SK-N-SH treated with all-trans-retinoic acid at 6 μM for 48 hours (cell line): ENCODE measurements around the gene SUN2.

ENCODE experiments used
- GLIS3 ChIP-seq: fragments of 250-450 bp; sonication (Bioruptor Pico); IDR thresholded peaks from 2 replicates; pipeline ENCODE4 v1.5.0; 2020; ENCODE audit warnings: mild to moderate bottlenecking, moderate library complexity
- ISL1 ChIP-seq: fragments of 250-450 bp; sonication (Bioruptor Pico); IDR thresholded peaks from 2 replicates; pipeline ENCODE4 v2.1.2; 2022; ENCODE audit warnings: mild to moderate bottlenecking, moderate library complexity
- PPARA ChIP-seq: fragments of 250-450 bp; sonication (Bioruptor Pico); IDR thresholded peaks from 2 replicates; pipeline ENCODE4 v1.5.0; 2020; ENCODE audit warnings: mild to moderate bottlenecking, borderline replicate concordance
- ZC3H10 ChIP-seq: fragments of 250-450 bp; sonication (Bioruptor Pico); IDR thresholded peaks from 2 replicates; pipeline ENCODE4 v1.5.1; 2021; ENCODE audit warnings: mild to moderate bottlenecking, moderate library complexity
- ZFP3 ChIP-seq: fragments of 250-450 bp; sonication (Bioruptor Pico); IDR thresholded peaks from 2 replicates; pipeline ENCODE4 v1.5.0; 2020; ENCODE audit warnings: mild to moderate bottlenecking, moderate library complexity
- ZFP30 ChIP-seq: fragments of 450-650 bp; formaldehyde crosslinking; IDR thresholded peaks from 2 replicates; pipeline ENCODE4 v1.5.0; 2022; ENCODE audit warnings: mild to moderate bottlenecking, moderate library complexity
- TF ChIP-seq, protein P1 (sequence below): fragments of 250-450 bp; sonication (Bioruptor Pico); IDR thresholded peaks from 2 replicates; pipeline ENCODE4 v1.8.0; 2020; ENCODE audit warnings: mild to moderate bottlenecking, moderate library complexity, borderline replicate concordance
- TF ChIP-seq, protein P2 (sequence below): fragments of 250-450 bp; sonication (Bioruptor Pico); IDR thresholded peaks from 2 replicates; pipeline ENCODE4 v1.5.0; 2020; ENCODE audit warnings: mild to moderate bottlenecking, moderate library complexity

DNA sequence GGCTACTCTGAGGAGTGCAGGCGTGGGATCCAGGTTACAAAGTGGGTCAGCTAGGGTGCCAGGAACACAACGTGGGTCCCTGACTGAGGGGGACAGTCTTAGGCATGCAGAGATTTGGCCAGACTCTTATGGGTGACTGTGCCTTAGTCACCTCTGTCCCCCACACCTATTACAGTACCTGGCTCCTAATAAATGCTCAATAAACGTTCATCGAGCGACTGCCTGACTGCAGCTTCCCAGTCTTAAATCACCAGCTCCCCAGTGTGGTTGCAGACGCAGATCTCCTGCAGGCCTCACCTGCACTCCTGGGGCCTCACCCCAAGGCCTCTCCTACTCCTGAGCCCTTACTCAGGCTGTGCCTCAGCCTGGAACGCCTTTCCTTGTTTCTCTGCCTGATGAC, 3.2 kb upstream of the SUN2 start:
- TF ChIP-seq ISL1 (CRISPR knock-in tag) (no peak), PPARA (CRISPR knock-in tag) (no peak), ZC3H10 (CRISPR knock-in tag) (no peak), ZFP3 (CRISPR knock-in tag) (no peak), ZFP30 (CRISPR knock-in tag) (no peak), GLIS3 (CRISPR knock-in tag) (no peak)
- TF ChIP-seq, protein P1, sequence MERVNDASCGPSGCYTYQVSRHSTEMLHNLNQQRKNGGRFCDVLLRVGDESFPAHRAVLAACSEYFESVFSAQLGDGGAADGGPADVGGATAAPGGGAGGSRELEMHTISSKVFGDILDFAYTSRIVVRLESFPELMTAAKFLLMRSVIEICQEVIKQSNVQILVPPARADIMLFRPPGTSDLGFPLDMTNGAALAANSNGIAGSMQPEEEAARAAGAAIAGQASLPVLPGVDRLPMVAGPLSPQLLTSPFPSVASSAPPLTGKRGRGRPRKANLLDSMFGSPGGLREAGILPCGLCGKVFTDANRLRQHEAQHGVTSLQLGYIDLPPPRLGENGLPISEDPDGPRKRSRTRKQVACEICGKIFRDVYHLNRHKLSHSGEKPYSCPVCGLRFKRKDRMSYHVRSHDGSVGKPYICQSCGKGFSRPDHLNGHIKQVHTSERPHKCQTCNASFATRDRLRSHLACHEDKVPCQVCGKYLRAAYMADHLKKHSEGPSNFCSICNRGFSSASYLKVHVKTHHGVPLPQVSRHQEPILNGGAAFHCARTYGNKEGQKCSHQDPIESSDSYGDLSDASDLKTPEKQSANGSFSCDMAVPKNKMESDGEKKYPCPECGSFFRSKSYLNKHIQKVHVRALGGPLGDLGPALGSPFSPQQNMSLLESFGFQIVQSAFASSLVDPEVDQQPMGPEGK (CRISPR knock-in tag): no peak
- TF ChIP-seq, protein P2, sequence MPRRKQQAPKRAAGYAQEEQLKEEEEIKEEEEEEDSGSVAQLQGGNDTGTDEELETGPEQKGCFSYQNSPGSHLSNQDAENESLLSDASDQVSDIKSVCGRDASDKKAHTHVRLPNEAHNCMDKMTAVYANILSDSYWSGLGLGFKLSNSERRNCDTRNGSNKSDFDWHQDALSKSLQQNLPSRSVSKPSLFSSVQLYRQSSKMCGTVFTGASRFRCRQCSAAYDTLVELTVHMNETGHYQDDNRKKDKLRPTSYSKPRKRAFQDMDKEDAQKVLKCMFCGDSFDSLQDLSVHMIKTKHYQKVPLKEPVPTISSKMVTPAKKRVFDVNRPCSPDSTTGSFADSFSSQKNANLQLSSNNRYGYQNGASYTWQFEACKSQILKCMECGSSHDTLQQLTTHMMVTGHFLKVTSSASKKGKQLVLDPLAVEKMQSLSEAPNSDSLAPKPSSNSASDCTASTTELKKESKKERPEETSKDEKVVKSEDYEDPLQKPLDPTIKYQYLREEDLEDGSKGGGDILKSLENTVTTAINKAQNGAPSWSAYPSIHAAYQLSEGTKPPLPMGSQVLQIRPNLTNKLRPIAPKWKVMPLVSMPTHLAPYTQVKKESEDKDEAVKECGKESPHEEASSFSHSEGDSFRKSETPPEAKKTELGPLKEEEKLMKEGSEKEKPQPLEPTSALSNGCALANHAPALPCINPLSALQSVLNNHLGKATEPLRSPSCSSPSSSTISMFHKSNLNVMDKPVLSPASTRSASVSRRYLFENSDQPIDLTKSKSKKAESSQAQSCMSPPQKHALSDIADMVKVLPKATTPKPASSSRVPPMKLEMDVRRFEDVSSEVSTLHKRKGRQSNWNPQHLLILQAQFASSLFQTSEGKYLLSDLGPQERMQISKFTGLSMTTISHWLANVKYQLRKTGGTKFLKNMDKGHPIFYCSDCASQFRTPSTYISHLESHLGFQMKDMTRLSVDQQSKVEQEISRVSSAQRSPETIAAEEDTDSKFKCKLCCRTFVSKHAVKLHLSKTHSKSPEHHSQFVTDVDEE (CRISPR knock-in tag): no peak
